ENCODE results near the gene ZSWIM3.

ZSWIM3 gene

GRCh38 chr20:45886590-45887345 lies 29.4 kb downstream of the ZSWIM3 start:
- no peak overlapping the region for H2BK120ac ChIP-seq (ENCODE audit: low read depth, low read length)
- H3K4me1 ChIP-seq (ENCODE audit: control insufficient read depth in 2 of 2, insufficient read depth in 1 of 2, low read depth in 1 of 2, low read length in 2 of 2): peaks cover 3 to 5% of the 10 kb centered on the region in 2 donors
- H3K4me3 ChIP-seq (ENCODE audit: low read length in 2 of 2): no peak overlapping the region
- H3K79me1 ChIP-seq (ENCODE audit: low read depth, low read length): peaks cover 2% of the 10 kb centered on the region
- H3K36me3 ChIP-seq (replicated peaks in 1 of 2; ENCODE audit: control insufficient read depth in 2 of 2, insufficient read depth in 2 of 2, low read length in 2 of 2): peaks cover 19 to 46% of the 10 kb centered on the region in 2 donors
- H3K14ac ChIP-seq (ENCODE audit: low read length): no peak overlapping the region
- H3K23ac ChIP-seq (ENCODE audit: low read depth, low read length, poor library complexity): no peak overlapping the region
- H3K9ac ChIP-seq (ENCODE audit: low read depth, low read length, poor library complexity): no peak overlapping the region
- no peak overlapping the region for H2AFZ ChIP-seq (ENCODE audit: low read length)
- no peak overlapping the region for H3K4ac ChIP-seq (ENCODE audit: low read length)
- WGBS, 2 donors (ENCODE audit: extremely low coverage in 2 of 2, insufficient read length in 2 of 2, insufficient replicate concordance in 1 of 2): no CpG with 5 or more reads among the region's 19 CpGs
- H3K9me3 ChIP-seq (replicated peaks in 1 of 2; ENCODE audit: control insufficient read depth in 2 of 2, insufficient read depth in 1 of 2, low read depth in 1 of 2, low read length in 2 of 2): peaks cover 0 to 1% of the 10 kb centered on the region in 2 donors
- DNase-seq (ENCODE audit: low spot score): no peak
- no peak overlapping the region for H4K91ac ChIP-seq (ENCODE audit: low read depth, low read length, poor library complexity)
- no peak overlapping the region for H4K8ac ChIP-seq (ENCODE audit: low read depth, low read length)
- H3K4me2 ChIP-seq (ENCODE audit: insufficient read depth, low read length, poor library complexity, severe bottlenecking): no peak overlapping the region
- no peak overlapping the region for H2AK5ac ChIP-seq (ENCODE audit: low read depth, low read length)
- H3K27me3 ChIP-seq (ENCODE audit: control insufficient read depth in 3 of 3, insufficient read depth in 3 of 3, low read depth in 1 of 3, low read length in 3 of 3): peaks cover 0 to 7% (median 0%) of the 10 kb centered on the region in 3 experiments
- no peak overlapping the region for H3K27ac ChIP-seq (replicated peaks; ENCODE audit: low read length)
- no peak overlapping the region for H2BK15ac ChIP-seq (ENCODE audit: low read length)
- H2BK5ac ChIP-seq (ENCODE audit: low read length): no peak overlapping the region
- no peak overlapping the region for H3K18ac ChIP-seq (ENCODE audit: low read length)
- H2BK12ac ChIP-seq (ENCODE audit: low read length): no peak overlapping the region

GRCh38 chr20:45887346-45887715 lies 29.9 kb downstream of the ZSWIM3 start, which contains the start of gene SPATA25:
TSS of gene SPATA25 (minus strand) at chr20:45887622. CDS start at chr20:45887590, 32 bp downstream.
- Histone ChIP-seq H2BK12ac (ENCODE audit: low read length) (no peak within 1 kb of the TSS), H2AK5ac (ENCODE audit: low read depth, low read length) (no peak within 1 kb of the TSS), H3K79me1 (ENCODE audit: low read depth, low read length) (peaks cover 2% of the 10 kb centered on the region), H3K9ac (ENCODE audit: low read depth, low read length, poor library complexity) (no peak within 1 kb of the TSS), H3K9me3 (replicated peaks in 1 of 2; ENCODE audit: control insufficient read depth in 2 of 2, insufficient read depth in 1 of 2, low read depth in 1 of 2, low read length in 2 of 2) (peaks cover 0 to 1% of the 10 kb centered on the region in 2 donors), H3K4ac (ENCODE audit: low read length) (no peak within 1 kb of the TSS), H3K4me3 (ENCODE audit: low read length in 2 of 2) (no peak within 1 kb of the TSS), H2BK120ac (ENCODE audit: low read depth, low read length) (no peak within 1 kb of the TSS), H3K18ac (ENCODE audit: low read length) (no peak within 1 kb of the TSS), H3K36me3 (replicated peaks in 1 of 2; ENCODE audit: control insufficient read depth in 2 of 2, insufficient read depth in 2 of 2, low read length in 2 of 2) (peaks cover 19 to 45% of the 10 kb centered on the region in 2 donors), H4K8ac (ENCODE audit: low read depth, low read length) (no peak within 1 kb of the TSS), H3K4me2 (ENCODE audit: insufficient read depth, low read length, poor library complexity, severe bottlenecking) (no peak within 1 kb of the TSS), H2AFZ (ENCODE audit: low read length) (no peak within 1 kb of the TSS), H3K27me3 (ENCODE audit: control insufficient read depth in 3 of 3, insufficient read depth in 3 of 3, low read depth in 1 of 3, low read length in 3 of 3) (peaks cover 0 to 7% (median 0%) of the 10 kb centered on the region in 3 experiments), H3K23ac (ENCODE audit: low read depth, low read length, poor library complexity) (no peak within 1 kb of the TSS), H3K14ac (ENCODE audit: low read length) (no peak within 1 kb of the TSS), H2BK5ac (ENCODE audit: low read length) (no peak within 1 kb of the TSS), H2BK15ac (ENCODE audit: low read length) (no peak within 1 kb of the TSS), H3K27ac (replicated peaks; ENCODE audit: low read length) (no peak within 1 kb of the TSS), H3K4me1 (ENCODE audit: control insufficient read depth in 2 of 2, insufficient read depth in 1 of 2, low read depth in 1 of 2, low read length in 2 of 2) (peaks cover 5 to 6% of the 10 kb centered on the region in 2 donors), H4K91ac (ENCODE audit: low read depth, low read length, poor library complexity) (no peak within 1 kb of the TSS)
- no peak for DNase-seq (ENCODE audit: low spot score)
- WGBS, 2 donors (ENCODE audit: extremely low coverage in 2 of 2, insufficient read length in 2 of 2, insufficient replicate concordance in 1 of 2): no CpG with 5 or more reads among the region's 8 CpGs

- Histone ChIP-seq H3K27me3 (ENCODE audit: control insufficient read depth in 3 of 3, insufficient read depth in 3 of 3, low read depth in 1 of 3, low read length in 3 of 3) (peaks cover 0 to 7% (median 0%) of the 10 kb centered on the region in 3 experiments), H3K18ac (ENCODE audit: low read length) (no peak overlapping the region), H3K9me3 (replicated peaks in 1 of 2; ENCODE audit: control insufficient read depth in 2 of 2, insufficient read depth in 1 of 2, low read depth in 1 of 2, low read length in 2 of 2) (peaks cover 0 to 1% of the 10 kb centered on the region in 2 donors), H2AFZ (ENCODE audit: low read length) (no peak overlapping the region), H3K14ac (ENCODE audit: low read length) (no peak overlapping the region), H3K4me2 (ENCODE audit: insufficient read depth, low read length, poor library complexity, severe bottlenecking) (no peak overlapping the region), H4K8ac (ENCODE audit: low read depth, low read length) (no peak overlapping the region), H3K4me1 (ENCODE audit: control insufficient read depth in 2 of 2, insufficient read depth in 1 of 2, low read depth in 1 of 2, low read length in 2 of 2) (peaks cover 5 to 6% of the 10 kb centered on the region in 2 donors), H3K36me3 (replicated peaks in 1 of 2; ENCODE audit: control insufficient read depth in 2 of 2, insufficient read depth in 2 of 2, low read length in 2 of 2) (peaks cover 10 to 39% of the 10 kb centered on the region in 2 donors), H3K9ac (ENCODE audit: low read depth, low read length, poor library complexity) (no peak overlapping the region), H3K27ac (replicated peaks; ENCODE audit: low read length) (no peak overlapping the region), H2BK15ac (ENCODE audit: low read length) (no peak overlapping the region), H2BK5ac (ENCODE audit: low read length) (no peak overlapping the region), H3K23ac (ENCODE audit: low read depth, low read length, poor library complexity) (no peak overlapping the region), H2BK120ac (ENCODE audit: low read depth, low read length) (no peak overlapping the region), H2BK12ac (ENCODE audit: low read length) (no peak overlapping the region), H3K4me3 (ENCODE audit: low read length in 2 of 2) (no peak overlapping the region), H2AK5ac (ENCODE audit: low read depth, low read length) (no peak overlapping the region), H4K91ac (ENCODE audit: low read depth, low read length, poor library complexity) (no peak overlapping the region), H3K4ac (ENCODE audit: low read length) (no peak overlapping the region), H3K79me1 (ENCODE audit: low read depth, low read length) (peaks cover 2% of the 10 kb centered on the region)
- DNase-seq (ENCODE audit: low spot score): no peak
- no CpG with 5 or more reads among the region's 3 CpGs for WGBS, 2 donors (ENCODE audit: extremely low coverage in 2 of 2, insufficient read length in 2 of 2, insufficient replicate concordance in 1 of 2)
These were observed 31.3 kb downstream of the ZSWIM3 start for GRCh38 chr20:45888681-45889080.

Measured in neuronal stem cell (in vitro differentiated cells).